ENCODE measurements around the gene TRPT1.

Gene TRPT1

DNA sequence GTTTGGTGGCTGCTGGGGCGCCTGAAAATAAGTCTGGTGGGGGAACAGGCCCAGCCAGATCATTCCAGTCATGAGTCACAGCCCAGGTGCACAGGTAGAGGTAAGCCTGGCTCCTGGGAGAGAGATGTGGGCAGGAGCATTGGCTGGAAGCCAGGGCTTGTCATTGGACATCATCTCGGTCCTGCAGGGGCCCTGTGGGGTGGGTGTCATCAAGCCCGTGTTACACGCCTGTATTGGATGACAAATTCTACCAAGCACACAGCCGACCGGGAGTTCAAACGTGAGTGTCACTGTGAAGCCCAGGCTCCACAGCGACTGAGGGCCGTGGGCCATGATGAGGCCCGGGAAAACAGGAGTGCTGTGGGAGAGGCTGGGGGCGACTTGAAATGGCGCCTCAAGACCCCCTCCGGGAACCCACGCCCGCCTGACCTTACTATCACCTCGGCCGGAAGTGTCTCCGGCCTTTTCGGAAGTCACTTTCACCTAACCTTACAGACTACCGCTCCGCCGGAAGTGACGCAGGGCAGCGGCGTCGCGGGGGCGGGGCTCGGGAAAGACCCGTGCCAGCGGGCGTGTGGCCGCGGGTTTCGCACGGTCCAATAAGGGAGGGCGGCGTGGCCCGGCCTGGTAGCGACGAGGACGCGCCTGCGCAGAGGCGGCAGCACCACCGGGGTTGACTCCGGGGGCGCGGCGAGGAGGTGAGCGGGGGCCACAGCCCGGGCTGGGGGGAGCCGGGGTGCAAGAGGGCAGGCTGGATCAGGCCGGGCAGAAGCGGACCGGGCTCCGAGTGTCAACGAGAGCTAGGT, 14.7 kb upstream of the TRPT1 start, which contains the start of gene FKBP2:
FKBP2 (plus strand) TSS at position 661 of the 806 bp plus-strand sequence. CDS start 1,293 bp downstream, outside the sequence.
- H3K27ac ChIP-seq (ENCODE audit: low read depth, low read length), result peak within 1 kb of the TSS; percentile 94
- H3K9ac ChIP-seq (ENCODE audit: low read length), result peak within 1 kb of the TSS; percentile 92
- no peaks in the 10 kb centered on the region for H3K27me3 ChIP-seq (ENCODE audit: control insufficient read depth in 1 of 2, insufficient read depth in 2 of 2, low read length in 2 of 2)
- peaks cover 21% of the 10 kb centered on the region for H3K4me1 ChIP-seq (ENCODE audit: insufficient read depth, low read length)
- peak within 1 kb of the TSS; percentile 77 for H3K4me3 ChIP-seq (ENCODE audit: low read depth in 1 of 2, low read length in 2 of 2)
- no peaks in the 10 kb centered on the region for H3K9me3 ChIP-seq (ENCODE audit: low read length)
- peaks cover 33% of the 10 kb centered on the region for H3K36me3 ChIP-seq (ENCODE audit: insufficient read depth, low read length)

DNA sequence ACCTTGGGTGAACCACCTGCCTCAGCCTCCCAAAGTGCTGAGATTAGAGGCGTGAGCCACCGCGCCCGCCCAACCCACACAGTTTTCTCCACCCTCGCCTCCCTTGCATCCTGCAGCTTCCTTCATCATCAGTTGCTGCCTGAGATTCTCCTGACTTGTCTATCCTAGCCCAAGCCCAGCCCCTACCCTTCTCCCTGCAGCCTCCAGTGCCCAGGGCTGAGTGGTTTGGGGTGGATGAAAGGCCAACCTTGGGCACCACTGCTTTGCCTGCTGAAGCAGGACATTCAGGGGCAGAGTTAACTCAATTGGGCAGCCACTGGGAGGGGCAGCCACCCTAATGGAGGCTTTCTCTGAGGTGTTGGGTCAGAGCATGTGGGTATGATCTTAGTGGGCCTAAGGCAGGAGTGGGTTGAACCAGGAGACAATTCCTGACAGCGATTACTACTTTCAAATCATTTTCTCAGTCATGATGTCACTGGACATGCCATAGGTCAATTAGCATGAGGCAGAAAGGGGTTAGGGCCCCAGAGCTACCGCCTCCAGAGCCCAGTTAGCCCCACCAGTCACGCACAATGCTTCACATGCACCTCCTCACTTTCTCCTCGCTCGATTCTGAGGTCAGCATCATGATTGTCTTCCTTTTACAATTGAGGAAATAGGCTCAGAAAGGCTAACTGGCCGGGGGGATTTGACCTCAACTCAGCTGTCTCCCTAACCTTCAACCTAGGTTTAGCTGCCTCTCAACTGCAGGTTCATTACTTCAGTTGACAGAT, 13.9 kb upstream of the TRPT1 start:
- peaks cover 20% of the 10 kb centered on the region for H3K4me1 ChIP-seq (ENCODE audit: insufficient read depth, low read length)
- peak overlapping the region; percentile 17 to 77 for H3K4me3 ChIP-seq (ENCODE audit: low read depth in 1 of 2, low read length in 2 of 2)
- H3K9ac ChIP-seq (ENCODE audit: low read length), result peak overlapping the region; percentile 92
- peak overlapping the region; percentile 88 for H3K27ac ChIP-seq (ENCODE audit: low read depth, low read length)
- peaks cover 33% of the 10 kb centered on the region for H3K36me3 ChIP-seq (ENCODE audit: insufficient read depth, low read length)
- no peaks in the 10 kb centered on the region for H3K27me3 ChIP-seq (ENCODE audit: control insufficient read depth in 1 of 2, insufficient read depth in 2 of 2, low read length in 2 of 2)
- no peaks in the 10 kb centered on the region for H3K9me3 ChIP-seq (ENCODE audit: low read length)

GRCh38 chr11:64238999-64239398, 13.0 kb upstream of the TRPT1 start:
- Histone ChIP-seq H3K36me3 (ENCODE audit: insufficient read depth, low read length) (peaks cover 29% of the 10 kb centered on the region), H3K9me3 (ENCODE audit: low read length) (no peaks in the 10 kb centered on the region), H3K9ac (ENCODE audit: low read length) (no peak overlapping the region), H3K27ac (ENCODE audit: low read depth, low read length) (no peak overlapping the region), H3K4me1 (ENCODE audit: insufficient read depth, low read length) (peaks cover 21% of the 10 kb centered on the region), H3K27me3 (ENCODE audit: control insufficient read depth in 1 of 2, insufficient read depth in 2 of 2, low read length in 2 of 2) (no peaks in the 10 kb centered on the region), H3K4me3 (ENCODE audit: low read depth in 1 of 2, low read length in 2 of 2) (no peak overlapping the region)

GRCh38 chr11:64238076-64238475, 12.1 kb upstream of the TRPT1 start:
- peaks cover 29% of the 10 kb centered on the region for H3K4me1 ChIP-seq (ENCODE audit: insufficient read depth, low read length)
- no peak overlapping the region for H3K27ac ChIP-seq (ENCODE audit: low read depth, low read length)

DNA sequence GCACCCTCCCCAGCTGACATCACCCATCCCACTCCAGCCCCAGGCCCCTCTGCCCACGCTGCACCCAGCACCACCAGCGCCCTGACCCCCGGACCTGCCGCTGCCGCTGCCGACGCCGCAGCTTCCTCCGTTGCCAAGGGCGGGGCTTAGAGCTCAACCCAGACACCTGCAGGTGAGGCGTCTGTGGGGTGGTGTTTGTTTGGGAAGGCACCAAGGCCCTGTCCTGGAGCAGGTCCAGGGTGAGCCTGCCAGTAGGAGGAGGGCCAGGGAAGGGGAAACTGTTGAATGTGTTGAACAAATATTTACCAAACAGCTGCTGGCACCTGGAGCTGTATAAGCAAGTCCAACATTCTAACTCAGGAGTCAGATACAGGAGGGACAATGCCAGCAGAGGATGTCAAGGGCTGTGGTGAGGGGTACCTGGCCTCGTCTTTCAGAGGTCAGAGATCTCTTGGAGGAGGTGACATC, 11.5 kb upstream of the TRPT1 start:
- H3K4me1 ChIP-seq (ENCODE audit: insufficient read depth, low read length), result peaks cover 33% of the 10 kb centered on the region
- no peak overlapping the region for H3K4me3 ChIP-seq (ENCODE audit: low read depth in 1 of 2, low read length in 2 of 2)
- no peaks in the 10 kb centered on the region for H3K9me3 ChIP-seq (ENCODE audit: low read length)
- no peak overlapping the region for H3K27ac ChIP-seq (ENCODE audit: low read depth, low read length)
- H3K27me3 ChIP-seq (ENCODE audit: control insufficient read depth in 1 of 2, insufficient read depth in 2 of 2, low read length in 2 of 2), result no peaks in the 10 kb centered on the region
- H3K9ac ChIP-seq (ENCODE audit: low read length), result no peak overlapping the region
- peaks cover 20% of the 10 kb centered on the region for H3K36me3 ChIP-seq (ENCODE audit: insufficient read depth, low read length)

More at GRCh38 chr11:64238076-64238475, 12.1 kb upstream of the TRPT1 start:
- H3K27me3 ChIP-seq (ENCODE audit: control insufficient read depth in 1 of 2, insufficient read depth in 2 of 2, low read length in 2 of 2), result no peaks in the 10 kb centered on the region
- no peak overlapping the region for H3K4me3 ChIP-seq (ENCODE audit: low read depth in 1 of 2, low read length in 2 of 2)
- peaks cover 20% of the 10 kb centered on the region for H3K36me3 ChIP-seq (ENCODE audit: insufficient read depth, low read length)
- H3K9ac ChIP-seq (ENCODE audit: low read length), result no peak overlapping the region
- no peaks in the 10 kb centered on the region for H3K9me3 ChIP-seq (ENCODE audit: low read length)

- Histone ChIP-seq H3K27ac (ENCODE audit: low read depth, low read length) (peak overlapping the region; percentile 80), H3K9me3 (ENCODE audit: low read length) (no peaks in the 10 kb centered on the region), H3K4me1 (ENCODE audit: insufficient read depth, low read length) (peaks cover 50% of the 10 kb centered on the region), H3K9ac (ENCODE audit: low read length) (peak overlapping the region; percentile 68), H3K4me3 (ENCODE audit: low read depth in 1 of 2, low read length in 2 of 2) (peak overlapping the region; percentile 68 to 73), H3K36me3 (ENCODE audit: insufficient read depth, low read length) (peaks cover 20% of the 10 kb centered on the region), H3K27me3 (ENCODE audit: control insufficient read depth in 1 of 2, insufficient read depth in 2 of 2, low read length in 2 of 2) (no peaks in the 10 kb centered on the region)
Observed at GRCh38 chr11:64235437-64236161, 9.6 kb upstream of the TRPT1 start.

- peaks cover 20% of the 10 kb centered on the region for H3K36me3 ChIP-seq (ENCODE audit: insufficient read depth, low read length)
- H3K4me1 ChIP-seq (ENCODE audit: insufficient read depth, low read length), result peaks cover 43% of the 10 kb centered on the region
- peak overlapping the region; percentile 80 for H3K27ac ChIP-seq (ENCODE audit: low read depth, low read length)
- no peaks in the 10 kb centered on the region for H3K27me3 ChIP-seq (ENCODE audit: control insufficient read depth in 1 of 2, insufficient read depth in 2 of 2, low read length in 2 of 2)
- peak overlapping the region; percentile 68 for H3K9ac ChIP-seq (ENCODE audit: low read length)
- no peaks in the 10 kb centered on the region for H3K9me3 ChIP-seq (ENCODE audit: low read length)
- peak overlapping the region; percentile 68 to 73 for H3K4me3 ChIP-seq (ENCODE audit: low read depth in 1 of 2, low read length in 2 of 2)
Observed at GRCh38 chr11:64234647-64235379, 8.8 kb upstream of the TRPT1 start.

- Histone ChIP-seq H3K27ac (ENCODE audit: low read depth, low read length) (peak within 1 kb of the TSS; percentile 97), H3K4me1 (ENCODE audit: insufficient read depth, low read length) (peaks cover 48% of the 10 kb centered on the region)
Observed at GRCh38 chr11:64233913-64234586, 8.1 kb upstream of the TRPT1 start, which contains the start of gene VEGFB. Gene VEGFB (plus strand): TSS chr11:64234584. CDS start chr11:64234834, 250 bp downstream.

GRCh38 chr11:64232967-64233315, 7.0 kb upstream of the TRPT1 start:
- Histone ChIP-seq H3K9me3 (ENCODE audit: low read length) (no peaks in the 10 kb centered on the region), H3K4me3 (ENCODE audit: low read depth in 1 of 2, low read length in 2 of 2) (no peak overlapping the region), H3K4me1 (ENCODE audit: insufficient read depth, low read length) (peaks cover 49% of the 10 kb centered on the region), H3K27ac (ENCODE audit: low read depth, low read length) (no peak overlapping the region), H3K36me3 (ENCODE audit: insufficient read depth, low read length) (peaks cover 7% of the 10 kb centered on the region), H3K9ac (ENCODE audit: low read length) (no peak overlapping the region), H3K27me3 (ENCODE audit: control insufficient read depth in 1 of 2, insufficient read depth in 2 of 2, low read length in 2 of 2) (no peaks in the 10 kb centered on the region)

More at GRCh38 chr11:64233913-64234586, 8.1 kb upstream of the TRPT1 start, which contains the start of gene VEGFB:
- Histone ChIP-seq H3K9me3 (ENCODE audit: low read length) (no peaks in the 10 kb centered on the region), H3K36me3 (ENCODE audit: insufficient read depth, low read length) (peaks cover 18% of the 10 kb centered on the region), H3K9ac (ENCODE audit: low read length) (peak within 1 kb of the TSS; percentile 76), H3K4me3 (ENCODE audit: low read depth in 1 of 2, low read length in 2 of 2) (peak within 1 kb of the TSS; percentile 71 to 73), H3K27me3 (ENCODE audit: control insufficient read depth in 1 of 2, insufficient read depth in 2 of 2, low read length in 2 of 2) (no peaks in the 10 kb centered on the region)
